Ishikawa (cell line): ENCODE measurements around the gene NHSL1.

Experiments
- CEBPB ChIP-seq: IDR thresholded peaks from 2 replicates; pipeline ENCODE4 v1.6.1; 2012
- CREB1 ChIP-seq: IDR thresholded peaks from 2 replicates; pipeline ENCODE4 v1.6.1; 2012; ENCODE audit warnings: low read depth
- EGR1 ChIP-seq: IDR thresholded peaks from 2 replicates; pipeline ENCODE4 v1.6.1; 2012
- EP300 ChIP-seq: IDR thresholded peaks from 2 replicates; pipeline ENCODE4 v1.6.1; 2012; ENCODE audit warnings: borderline replicate concordance
- FOXM1 ChIP-seq: IDR thresholded peaks from 2 replicates; pipeline ENCODE4 v1.6.1; 2012; ENCODE audit warnings: low read depth, borderline replicate concordance
- MAX ChIP-seq: IDR thresholded peaks from 2 replicates; pipeline ENCODE4 v1.6.1; 2012
- NFIC ChIP-seq: IDR thresholded peaks from 2 replicates; pipeline ENCODE4 v1.6.1; 2012
- RAD21 ChIP-seq: IDR thresholded peaks from 2 replicates; pipeline ENCODE4 v1.6.1; 2012; ENCODE audit warnings: low read depth
- TAF1 ChIP-seq: IDR thresholded peaks from 2 replicates; pipeline ENCODE4 v1.6.1; 2012; ENCODE audit warnings: low read depth, mild to moderate bottlenecking
- TCF12 ChIP-seq: IDR thresholded peaks from 2 replicates; pipeline ENCODE4 v1.6.1; 2012; ENCODE audit warnings: low read depth
- USF1 ChIP-seq: IDR thresholded peaks from 2 replicates; pipeline ENCODE4 v1.6.1; 2012
- YY1 ChIP-seq: IDR thresholded peaks from 2 replicates; pipeline ENCODE4 v1.6.1; 2012; ENCODE audit warnings: low read depth

- no peak for TF ChIP-seq EGR1
- no peak for TF ChIP-seq YY1
- TF ChIP-seq EP300: no peak
- peak; percentile 72 for TF ChIP-seq CEBPB
- TF ChIP-seq CREB1: no peak
- no peak for TF ChIP-seq USF1
- TF ChIP-seq FOXM1: no peak
- TF ChIP-seq MAX: no peak
- no peak for TF ChIP-seq TAF1
- no peak for TF ChIP-seq NFIC
- TF ChIP-seq RAD21: no peak
- no peak for TF ChIP-seq TCF12
These were observed 30.8 kb downstream of the NHSL1 start for GRCh38 chr6:138468320-138469015.
